LNCaP clone FGC (cell line): ENCODE measurements around the gene TMEM42.
"Not testable (repeated sequence)": the region's sequence is repeated elsewhere in the genome, so short reads cannot be mapped to it uniquely, and the experiment has no call there.

ENCODE experiments used
- DNase-seq: peaks from one replicate; pipeline ENCODE4 v3.0.0-alpha.2; 2011; ENCODE audit warnings: low read depth
- H3K4me3 ChIP-seq: 2 replicates; pipeline ENCODE4 v1.5.1; 2011; ENCODE audit warnings: mild to moderate bottlenecking, low read depth, low read length, control low read depth
- TF ChIP-seq, protein P1 (sequence below): IDR thresholded peaks from 2 replicates; pipeline ENCODE4 v1.5.1; 2012; ENCODE audit warnings: mild to moderate bottlenecking; ENCODE audit not compliant: control insufficient read depth, insufficient read depth; ENCODE audit errors: extremely low read depth

The TMEM42 gene

DNA sequence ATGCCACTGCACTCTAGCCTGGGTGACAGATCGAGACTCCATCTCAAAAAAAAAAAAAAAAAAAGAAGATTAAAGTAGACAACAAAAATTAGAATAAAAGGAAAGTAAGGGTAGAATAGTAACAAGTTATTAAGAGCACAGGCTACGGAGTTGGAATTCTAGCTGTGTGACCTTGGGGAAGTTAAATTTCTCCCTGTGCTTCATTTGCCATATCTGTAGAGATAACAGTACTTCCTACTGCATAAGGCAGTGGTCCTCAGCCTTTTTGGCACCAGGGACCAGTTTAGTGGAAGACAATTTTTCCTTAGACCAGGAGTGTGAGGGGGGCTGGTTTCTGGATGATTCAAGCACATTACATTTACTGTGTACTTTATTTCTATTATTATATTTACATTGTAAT lies 28.7 kb upstream of the TMEM42 start:
- DNase-seq = no peak
- TF ChIP-seq, protein P1, sequence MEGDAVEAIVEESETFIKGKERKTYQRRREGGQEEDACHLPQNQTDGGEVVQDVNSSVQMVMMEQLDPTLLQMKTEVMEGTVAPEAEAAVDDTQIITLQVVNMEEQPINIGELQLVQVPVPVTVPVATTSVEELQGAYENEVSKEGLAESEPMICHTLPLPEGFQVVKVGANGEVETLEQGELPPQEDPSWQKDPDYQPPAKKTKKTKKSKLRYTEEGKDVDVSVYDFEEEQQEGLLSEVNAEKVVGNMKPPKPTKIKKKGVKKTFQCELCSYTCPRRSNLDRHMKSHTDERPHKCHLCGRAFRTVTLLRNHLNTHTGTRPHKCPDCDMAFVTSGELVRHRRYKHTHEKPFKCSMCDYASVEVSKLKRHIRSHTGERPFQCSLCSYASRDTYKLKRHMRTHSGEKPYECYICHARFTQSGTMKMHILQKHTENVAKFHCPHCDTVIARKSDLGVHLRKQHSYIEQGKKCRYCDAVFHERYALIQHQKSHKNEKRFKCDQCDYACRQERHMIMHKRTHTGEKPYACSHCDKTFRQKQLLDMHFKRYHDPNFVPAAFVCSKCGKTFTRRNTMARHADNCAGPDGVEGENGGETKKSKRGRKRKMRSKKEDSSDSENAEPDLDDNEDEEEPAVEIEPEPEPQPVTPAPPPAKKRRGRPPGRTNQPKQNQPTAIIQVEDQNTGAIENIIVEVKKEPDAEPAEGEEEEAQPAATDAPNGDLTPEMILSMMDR = no peak

DNA sequence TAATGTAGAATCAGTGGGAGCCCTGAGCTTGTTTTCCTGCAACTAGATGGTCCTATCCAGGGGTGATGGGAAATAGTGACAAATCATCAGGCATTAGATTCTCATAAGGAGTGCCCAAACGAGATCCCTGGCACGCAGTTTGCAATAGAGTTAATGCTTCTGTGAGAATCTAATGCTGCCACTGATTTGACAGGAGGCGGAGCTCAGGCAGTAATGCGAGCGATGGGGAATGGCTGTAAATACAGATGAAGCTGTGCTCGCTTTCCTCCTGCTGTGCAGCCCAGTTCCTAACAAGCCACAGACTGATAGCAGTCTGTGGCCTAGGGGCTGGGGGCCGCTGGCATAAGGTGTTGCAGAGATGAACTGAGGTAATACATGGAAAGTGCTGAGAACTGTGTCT lies 28.3 kb upstream of the TMEM42 start:
- H3K4me3 ChIP-seq = no peak overlapping the region
- TF ChIP-seq, protein P1 = no peak
- DNase-seq = no peak

More for the DNA sequence above, 28.7 kb upstream of the TMEM42 start:
- H3K4me3 ChIP-seq = no peak overlapping the region

DNA sequence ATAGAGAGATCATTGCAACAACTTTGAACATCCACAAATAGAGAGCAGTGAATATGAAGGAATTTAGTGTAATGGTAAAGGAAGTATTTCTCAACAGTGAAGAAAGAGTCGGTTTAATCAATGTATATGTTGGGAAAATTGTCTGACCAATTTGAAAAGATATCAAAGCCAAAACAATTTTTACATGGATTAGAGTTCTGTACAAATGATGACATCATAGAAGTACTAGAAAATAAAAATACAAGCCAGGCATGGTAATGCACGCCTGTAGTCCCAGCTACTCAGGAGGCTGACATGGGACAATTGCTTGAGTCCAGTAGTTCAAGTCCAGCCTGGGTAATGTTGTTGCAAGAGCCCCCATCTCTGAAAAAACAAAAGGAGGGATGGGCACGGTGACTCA lies 26.0 kb upstream of the TMEM42 start:
- TF ChIP-seq, protein P1 = no peak
- DNase-seq = no peak
- H3K4me3 ChIP-seq = no peak overlapping the region

DNA sequence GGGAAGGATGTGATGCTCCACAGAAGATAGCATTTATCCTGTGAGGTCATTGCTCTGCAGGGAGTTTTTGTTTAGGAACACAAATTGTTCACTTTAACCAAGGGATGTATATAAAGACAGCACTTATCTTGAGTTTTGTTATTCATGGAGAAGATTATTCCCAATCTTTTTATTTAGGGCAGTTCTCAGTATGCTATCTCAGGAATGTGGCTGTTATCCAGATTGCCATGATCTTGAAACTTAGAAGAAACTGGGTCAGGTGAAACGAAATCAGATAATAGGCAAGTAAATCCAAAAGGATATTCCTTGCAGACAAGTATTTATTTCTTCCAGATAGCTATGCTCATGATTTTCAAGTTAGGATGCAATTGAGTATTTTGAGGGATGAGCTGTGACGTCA lies 19.3 kb upstream of the TMEM42 start:
- DNase-seq = no peak
- TF ChIP-seq, protein P1 = no peak
- H3K4me3 ChIP-seq = no peak overlapping the region

DNA sequence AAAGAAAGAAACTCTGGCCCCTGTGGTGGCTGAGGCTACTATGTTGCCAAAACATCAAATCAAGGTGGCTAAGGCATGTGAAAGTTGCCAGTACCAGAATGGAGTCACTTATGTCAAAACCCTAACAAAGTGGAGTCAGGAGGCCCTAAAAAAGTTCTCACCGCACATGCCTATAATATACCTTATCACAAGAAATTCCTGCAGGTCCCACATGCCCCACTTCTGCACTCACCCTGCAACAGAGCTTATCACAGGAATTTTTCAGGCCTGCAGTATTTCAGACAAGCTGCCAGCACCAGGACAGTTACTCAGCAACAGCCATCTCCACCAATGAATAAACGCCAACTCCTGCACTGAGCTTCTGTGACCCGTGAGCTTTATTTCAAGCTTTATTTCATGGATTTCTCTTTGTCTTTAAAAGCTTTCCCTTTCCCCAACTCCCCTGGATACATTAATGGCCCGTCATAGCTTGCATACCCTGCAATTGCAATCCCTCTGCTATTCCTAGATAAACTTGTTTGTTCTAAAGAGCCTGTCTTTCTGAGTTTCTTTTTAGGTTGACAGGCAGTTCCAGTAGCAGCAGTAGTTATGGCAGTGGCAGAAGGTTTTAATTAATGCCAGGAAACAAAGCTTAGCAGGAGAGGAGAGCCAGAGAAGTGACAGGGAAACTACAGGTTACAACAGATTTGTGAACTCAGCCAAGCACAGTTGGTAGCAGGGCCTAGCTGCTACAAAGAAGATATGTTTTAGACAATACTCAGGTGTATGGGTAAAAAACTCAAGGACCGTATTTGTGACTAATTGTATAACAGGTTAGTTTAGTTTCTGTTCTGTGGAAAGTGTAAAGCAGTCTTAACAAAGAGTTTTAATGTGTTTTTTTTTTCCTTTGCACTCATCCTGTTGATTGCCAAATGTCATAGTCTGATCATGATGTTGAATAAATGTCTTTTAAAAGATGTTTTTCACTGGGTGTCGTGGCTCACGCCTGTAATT lies 15.9 kb upstream of the TMEM42 start:
- no peak overlapping the region for H3K4me3 ChIP-seq
- TF ChIP-seq, protein P1 = no peak
- no peak for DNase-seq

DNA sequence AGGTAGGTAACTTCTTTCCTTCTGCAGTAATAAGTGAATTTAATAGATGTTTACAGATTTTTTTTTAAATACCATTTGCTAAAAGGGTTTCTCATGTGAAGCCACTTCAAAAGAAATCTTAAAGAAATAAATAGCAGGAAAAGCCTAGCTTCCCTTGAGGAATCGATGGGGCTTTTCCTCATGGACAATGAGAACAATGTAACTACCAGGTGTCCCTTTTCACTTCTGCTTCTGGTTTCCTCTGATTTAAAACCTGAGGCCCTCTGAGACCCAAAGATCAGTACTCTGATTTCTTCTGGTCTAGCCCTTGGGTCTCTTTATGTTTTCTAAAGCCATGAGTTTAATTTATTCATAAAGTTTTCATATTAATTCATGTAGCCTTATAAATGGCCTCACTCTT lies 13.1 kb upstream of the TMEM42 start:
- H3K4me3 ChIP-seq = no peak overlapping the region
- DNase-seq = no peak
- TF ChIP-seq, protein P1 = no peak

DNA sequence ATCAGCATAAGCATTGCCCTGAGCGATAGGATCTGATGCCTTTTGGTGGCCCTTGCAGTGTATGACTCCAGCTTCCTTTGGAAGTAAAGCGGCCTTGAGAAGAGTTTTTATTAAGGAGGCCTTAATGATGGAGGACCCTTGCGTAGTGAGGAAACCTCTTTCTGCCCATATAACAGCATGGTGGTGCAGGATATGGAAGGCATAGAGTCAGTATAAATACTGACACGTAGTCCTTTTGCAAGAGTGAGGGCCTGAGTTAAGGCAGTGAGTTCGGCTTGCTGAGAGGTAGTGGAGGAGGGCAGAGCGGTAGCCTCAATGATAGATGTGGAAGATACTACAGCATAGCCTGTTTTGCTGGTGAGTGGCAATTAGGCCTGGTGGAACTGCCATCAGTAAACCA lies 5.0 kb upstream of the TMEM42 start:
- DNase-seq, H3K4me3 ChIP-seq: not testable (repeated sequence)
